Germinal center (tissue), 1 donor: ENCODE data around the gene RIOX2.

Experiments used
- DNase-seq: peaks from one replicate; pipeline ENCODE4 v3.0.0; 2012; ENCODE audit warnings: mixed read lengths, low spot score

RIOX2 gene

GRCh38 chr3:97990624-97991292, 18.5 kb upstream of the RIOX2 start:
- no peak for DNase-seq

DNA sequence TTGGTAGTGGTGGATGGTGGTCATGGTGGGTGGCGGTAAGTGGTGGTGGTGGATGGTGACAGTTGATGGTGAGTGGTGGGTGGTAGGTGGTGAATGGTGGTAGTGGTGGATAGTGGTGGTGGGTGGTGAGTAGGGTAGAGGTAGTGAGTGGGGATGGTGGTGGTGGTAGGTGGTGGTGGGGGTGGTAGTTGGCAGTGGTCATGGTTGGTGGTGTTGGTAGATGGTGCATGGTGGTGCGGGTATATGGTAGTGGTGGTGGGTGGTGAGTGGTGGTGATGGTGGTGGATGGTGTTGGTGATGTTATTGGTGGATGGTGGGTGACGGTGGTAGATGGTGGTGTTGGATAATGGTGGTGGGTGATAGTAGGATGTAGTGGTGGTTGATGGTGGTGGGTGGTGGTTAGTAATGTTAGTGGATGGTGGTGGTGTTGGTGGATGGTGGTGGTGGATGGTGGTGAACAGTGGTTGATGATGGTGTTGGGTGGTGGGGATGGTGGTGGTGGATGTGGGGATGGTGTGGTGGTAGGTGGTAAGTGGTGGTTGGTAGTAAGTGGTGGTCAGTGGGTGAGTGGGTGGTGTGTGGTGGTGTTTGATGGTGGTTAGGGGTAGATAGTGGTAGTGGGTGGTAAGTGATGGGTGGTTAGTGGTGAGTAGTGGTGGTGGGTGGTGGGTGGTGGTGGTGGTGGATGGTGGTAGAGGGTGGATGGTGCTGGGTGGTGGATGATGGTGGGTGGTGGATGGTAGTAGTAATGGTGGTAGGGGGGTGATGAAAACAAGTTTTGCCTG, 16.7 kb upstream of the RIOX2 start:
- DNase-seq: no peak

DNA sequence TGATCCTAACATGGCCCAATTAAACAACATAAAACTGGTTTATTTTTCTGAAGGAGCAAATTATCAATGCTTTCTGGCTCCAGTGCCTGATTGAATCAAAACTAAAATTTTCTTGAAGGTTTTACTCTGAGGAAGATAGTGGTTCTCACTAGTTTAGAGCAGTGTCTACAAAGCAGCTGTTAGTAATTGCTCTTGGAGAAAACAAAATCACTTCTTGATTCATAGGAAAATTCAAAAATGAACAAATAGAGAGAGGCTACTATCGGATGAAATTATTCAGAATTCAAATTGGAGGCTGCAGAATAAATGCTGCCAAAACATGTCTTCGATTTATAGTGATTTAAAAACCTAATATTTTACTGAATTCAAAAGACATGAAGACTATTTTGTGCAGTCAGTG, 15.1 kb upstream of the RIOX2 start:
- no peak for DNase-seq

DNA sequence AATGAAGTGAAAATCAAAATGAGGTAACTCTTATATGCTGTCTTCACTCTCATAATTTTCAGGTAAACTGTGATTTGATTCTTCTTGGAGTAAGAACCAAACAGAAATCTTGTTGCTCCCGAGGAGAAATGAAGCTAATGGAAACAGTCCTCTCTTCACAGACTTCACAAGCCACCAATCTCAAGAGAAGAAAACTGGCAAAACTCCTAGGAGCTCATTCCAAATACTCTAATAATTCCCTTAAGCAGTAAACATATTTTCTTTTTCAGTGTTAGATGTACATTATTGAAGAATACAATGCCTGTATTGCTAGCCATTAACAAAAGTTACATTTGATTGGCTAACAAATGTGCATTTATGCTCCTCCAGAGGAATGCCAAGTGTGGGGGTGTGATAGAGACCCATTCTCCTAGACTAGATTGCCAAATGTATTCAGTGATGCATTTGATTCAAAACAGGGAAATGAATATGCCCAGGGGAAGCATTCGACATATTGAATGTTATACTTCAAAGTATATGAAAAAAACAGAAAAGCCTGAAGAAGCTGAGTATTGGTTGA, 11.8 kb upstream of the RIOX2 start:
- DNase-seq: no peak

DNA sequence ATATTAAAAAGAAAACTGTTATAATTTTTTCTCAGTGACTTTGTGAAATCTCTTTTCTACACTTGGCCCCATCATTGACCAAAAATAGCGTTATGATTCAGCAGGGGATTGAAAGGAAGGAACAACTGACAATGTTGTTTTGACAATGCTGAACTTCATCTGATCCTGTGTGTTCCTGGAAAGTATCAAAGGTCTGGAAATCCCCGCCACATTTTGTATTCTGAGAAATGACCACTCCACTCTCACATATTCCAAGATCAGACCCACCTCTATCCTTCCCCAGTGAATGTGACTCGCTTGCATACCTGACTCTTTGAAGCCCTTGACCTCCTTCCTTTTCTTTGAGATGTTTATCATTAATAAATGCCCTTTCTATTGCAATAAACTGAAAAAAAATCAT, 9.7 kb upstream of the RIOX2 start:
- DNase-seq: no peak

- no peak for DNase-seq
These were observed 7.4 kb upstream of the RIOX2 start for GRCh38 chr3:97979610-97980009.

DNA sequence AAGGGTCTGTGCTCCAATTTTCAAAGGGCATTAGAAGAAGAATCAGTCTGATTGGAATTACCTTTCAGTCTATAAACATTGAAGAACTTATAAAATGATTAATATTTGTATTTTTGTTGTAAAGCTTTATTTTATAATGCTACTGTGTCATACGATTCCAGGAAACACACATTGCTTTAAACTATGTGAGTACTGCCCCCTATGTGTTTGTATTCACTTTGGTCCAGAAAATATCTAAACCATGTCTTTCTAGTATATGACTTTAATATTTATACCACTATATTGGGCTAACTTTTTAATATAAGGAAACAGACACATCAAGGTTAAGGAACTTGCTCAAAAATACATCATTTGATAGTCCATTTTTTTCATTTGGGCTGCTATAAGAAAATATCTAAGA, 3.2 kb upstream of the RIOX2 start:
- DNase-seq: no peak

DNA sequence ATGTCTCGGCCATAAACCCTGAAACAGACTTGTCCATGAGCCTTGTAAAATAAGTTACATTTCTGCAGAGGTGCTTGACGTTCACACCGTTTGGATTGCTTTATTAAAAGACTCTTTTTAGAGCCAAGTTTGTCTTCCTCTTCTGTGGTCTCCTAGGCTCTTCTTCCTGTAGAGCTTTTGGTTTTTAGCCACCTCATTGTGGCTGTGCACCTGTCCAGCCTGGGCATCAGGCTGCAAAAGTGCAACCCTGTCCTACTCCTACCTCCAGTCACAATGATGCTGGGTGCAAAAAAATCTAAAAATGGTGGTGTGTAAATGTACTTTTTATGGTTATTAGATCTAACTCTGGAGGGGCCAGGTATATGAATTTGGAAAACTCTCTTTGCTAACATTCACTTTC, 2.8 kb upstream of the RIOX2 start:
- no peak for DNase-seq

DNA sequence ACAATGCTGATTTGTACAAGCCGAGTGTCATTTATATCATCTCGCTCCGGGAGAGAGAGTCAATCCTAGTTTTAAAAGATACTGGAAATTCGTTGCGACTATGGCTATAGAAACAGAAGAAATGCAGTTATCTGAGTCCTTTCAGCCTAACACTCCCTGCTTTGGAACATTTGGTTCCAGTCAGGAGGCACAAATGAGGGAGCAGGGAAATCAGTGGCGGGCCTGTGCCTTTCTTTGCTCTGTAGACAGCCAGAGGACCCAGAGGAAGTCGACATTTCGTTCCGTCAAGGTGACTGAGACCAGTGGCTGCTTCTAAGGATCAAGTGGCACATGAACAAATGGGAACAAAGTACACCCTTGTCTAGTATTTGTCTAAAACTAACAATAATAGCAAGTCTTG, 745 bp upstream of the RIOX2 start:
- DNase-seq: no peak

DNA sequence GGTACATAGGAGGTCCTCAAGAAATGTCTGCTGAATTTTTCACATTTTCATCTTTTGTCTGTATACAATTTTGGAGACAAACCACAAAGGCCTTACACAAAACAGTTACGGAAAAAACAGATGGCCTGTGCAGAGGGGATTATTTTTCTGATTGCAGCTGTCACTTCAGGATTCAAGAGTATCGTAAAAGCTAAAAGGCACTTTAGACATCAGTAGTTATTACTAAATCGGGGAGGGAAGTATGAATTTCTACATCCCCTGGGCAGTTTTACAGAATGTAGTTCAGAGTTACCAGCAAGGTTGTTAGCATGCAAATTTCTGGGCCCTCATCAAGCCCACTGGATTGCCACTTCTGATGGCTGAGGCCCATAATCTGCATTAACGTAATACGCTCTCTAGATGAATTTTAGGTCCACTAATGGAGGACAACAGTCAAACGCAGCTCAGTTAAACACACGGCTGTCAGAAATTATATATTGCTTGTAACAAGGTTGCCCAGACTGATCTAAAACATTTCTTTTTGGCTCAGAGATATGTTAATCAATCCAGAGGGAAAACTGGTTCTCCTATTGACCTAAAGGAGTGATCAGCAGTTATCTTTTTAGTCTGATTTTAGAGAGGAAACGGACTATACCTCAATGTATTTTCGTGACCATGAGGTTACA, 1.1 kb downstream of the RIOX2 start:
- peak; percentile 12 for DNase-seq

- no peak for DNase-seq
These were observed 2.1 kb downstream of the RIOX2 start for GRCh38 chr3:97970156-97970555.

- DNase-seq: no peak
These were observed 2.7 kb downstream of the RIOX2 start for GRCh38 chr3:97969541-97969940.

- DNase-seq: no peak
These were observed 3.9 kb downstream of the RIOX2 start for GRCh38 chr3:97968376-97968775.

- no peak for DNase-seq
These were observed 4.3 kb downstream of the RIOX2 start for GRCh38 chr3:97967966-97968365.

GRCh38 chr3:97960993-97961766, 11.1 kb downstream of the RIOX2 start:
- no peak for DNase-seq

- DNase-seq: no peak
These were observed 11.7 kb downstream of the RIOX2 start for GRCh38 chr3:97960551-97960950.

DNA sequence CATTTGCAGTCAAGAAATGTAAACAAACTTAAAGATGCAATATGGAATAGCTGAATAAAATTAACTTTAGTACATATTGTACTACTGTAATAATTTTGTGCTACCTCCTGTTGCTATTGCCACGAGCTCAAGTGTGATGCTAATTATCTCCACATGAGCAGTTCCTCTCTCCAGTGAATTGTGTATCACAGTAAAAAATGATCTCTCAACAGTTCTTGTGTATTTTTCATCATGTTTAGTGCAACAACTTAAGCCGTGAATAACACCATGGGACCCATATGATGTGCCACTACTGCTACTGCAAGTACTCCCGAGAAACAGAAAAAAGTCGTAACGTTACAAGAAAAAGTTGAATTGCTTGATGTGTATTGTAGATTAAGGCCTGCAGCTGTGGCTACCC, 12.4 kb downstream of the RIOX2 start:
- DNase-seq: no peak

- no peak for DNase-seq
These were observed 13.4 kb downstream of the RIOX2 start for GRCh38 chr3:97958796-97959195.

DNA sequence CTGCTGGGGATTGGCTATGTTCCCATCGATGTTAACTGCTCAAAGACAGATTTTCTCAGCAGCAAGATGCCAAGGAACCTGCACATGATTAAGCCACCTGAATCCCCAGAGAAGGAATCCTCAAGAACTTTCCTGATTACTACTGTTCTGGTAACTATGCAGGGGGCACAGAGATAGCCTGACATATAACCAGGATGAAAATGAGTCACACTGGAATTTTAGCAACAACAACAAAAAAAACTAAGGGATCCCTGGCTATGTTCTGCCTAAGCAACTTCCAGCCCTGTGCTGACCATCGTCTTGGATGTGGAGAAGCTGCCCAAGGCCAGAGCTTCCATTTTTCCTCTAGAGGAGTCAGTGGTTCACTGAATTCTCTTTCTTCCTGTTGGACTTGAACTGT, 13.8 kb downstream of the RIOX2 start:
- DNase-seq: no peak

- DNase-seq: no peak
These were observed 14.5 kb downstream of the RIOX2 start for GRCh38 chr3:97957617-97958311.

DNA sequence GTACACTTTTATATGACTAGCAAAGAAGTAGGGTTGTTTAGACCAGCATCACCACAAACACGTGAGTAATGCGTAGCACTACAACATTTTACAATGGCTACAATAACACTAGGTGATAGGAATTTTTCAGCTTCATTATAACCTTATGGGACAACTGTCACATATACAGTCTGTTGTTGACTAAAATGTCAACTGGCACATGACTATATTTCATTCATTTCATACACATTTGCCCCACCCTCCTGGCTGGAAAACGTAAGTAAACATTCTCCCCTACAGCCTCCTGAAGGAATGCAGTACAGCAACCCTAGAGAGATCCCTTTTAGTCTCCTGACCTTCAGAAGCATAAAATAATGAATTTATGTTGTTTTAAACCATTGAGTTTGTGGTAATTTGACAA, 16.2 kb downstream of the RIOX2 start:
- no peak for DNase-seq
